GM12878 (cell line): Measurements from ENCODE around the gene MINDY3. TPM values are rescaled to one million over a fixed set of nuclear protein-coding genes. Genes with fewer than 3 reads are reported as not detected.
A peak's percentile ranks its signal among the peaks of the same experiment; 100 is the strongest.

Experiments
- ATAC-seq: fragments of 200-7000 bp; cut with Tn5 transposase; 3 replicates; pipeline ENCODE4 v1.9.1; 2020; ENCODE audit warnings: mild to moderate bottlenecking, moderate library complexity
- BruUV-seq: library from RNA; stranded (reverse); fragments of 400-500 nt; replicated peaks from 2 replicates; lab custom pipeline; 2021; lab: Mats Ljungman, UMichigan
- CTCF ChIA-PET: fragments of 300-600 bp; sonication (Branson Sonifier 250); formaldehyde crosslinking; extraction: SDS; loops from one replicate; lab custom pipeline; 2021; ENCODE audit warnings: inconsistent platforms; lab: Yijun Ruan, JAX
- POLR2A ChIA-PET: fragments of 350-600 bp; formaldehyde crosslinking; extraction: SDS; loops from one replicate; lab custom pipeline; 2021; ENCODE audit warnings: inconsistent platforms; lab: Charles Lee
- RAD21 ChIA-PET: fragments of 300-600 bp; sonication (Branson Sonifier 250); formaldehyde crosslinking; loops from one replicate; lab custom pipeline; 2023; ENCODE audit warnings: antibody characterized with exemption; ENCODE audit not compliant: unreplicated experiment; lab: Charles Lee
- SMC1A ChIA-PET: fragments of 300-600 bp; sonication (Branson Sonifier 250); formaldehyde crosslinking; loops from one replicate; lab custom pipeline; 2023; ENCODE audit not compliant: unreplicated experiment, uncharacterized antibody; lab: Charles Lee
- DNase-seq: peaks from one replicate; pipeline ENCODE4 v3.0.0-alpha.2; 2011; ENCODE audit warnings: low read depth, low spot score
- FAIRE-seq: peaks from 3 replicates; lab custom pipeline; 2011; peaks lifted over from hg19 to GRCh38; lab: Jason Lieb, UNC
- H2AFZ ChIP-seq: 2 replicates; pipeline ENCODE4 v1.6.0; 2011; ENCODE audit warnings: low read depth, low read length, control low read depth; ENCODE audit not compliant: control insufficient read depth
- H3K27ac ChIP-seq: 2 replicates; pipeline ENCODE4 v1.5.1; 2011; ENCODE audit warnings: control low read depth; ENCODE audit not compliant: control insufficient read depth, insufficient read depth
- H3K27me3 ChIP-seq, 2 experiments: replicated peaks in 1 of 2; 2 replicates each; pipeline versions ENCODE4 v1.6.0 to v1.6.1; 2011; ENCODE audit warnings: low read length in 1 of 2; ENCODE audit not compliant: control insufficient read depth in 2 of 2, insufficient read depth in 2 of 2
- H3K36me3 ChIP-seq, 2 experiments: 2 replicates each; pipeline ENCODE4 v1.5.1; 2011; ENCODE audit warnings: low read length in 1 of 2; ENCODE audit not compliant: control insufficient read depth in 2 of 2, insufficient read depth in 2 of 2
- H3K4me1 ChIP-seq: 2 replicates; pipeline ENCODE4 v1.6.1; 2011; ENCODE audit warnings: mild to moderate bottlenecking, low read length, moderate library complexity, mixed read lengths; ENCODE audit not compliant: control insufficient read depth, insufficient read depth
- H3K4me2 ChIP-seq: 2 replicates; pipeline ENCODE4 v1.6.0; 2011; ENCODE audit warnings: control low read depth; ENCODE audit not compliant: control insufficient read depth, insufficient read depth
- H3K4me3 ChIP-seq: fragments of 200-600 bp; sonication (generic); 2 replicates; pipeline ENCODE4 v1.5.1; 2016
- H3K79me2 ChIP-seq: 2 replicates; pipeline ENCODE4 v1.6.0; 2011; ENCODE audit warnings: low read length; ENCODE audit not compliant: control insufficient read depth, insufficient read depth
- H3K9ac ChIP-seq: 2 replicates; pipeline ENCODE4 v1.8.0; 2011; ENCODE audit warnings: low read length, control low read depth, mixed read lengths; ENCODE audit not compliant: control insufficient read depth, insufficient read depth
- H3K9me3 ChIP-seq: replicated peaks from 3 replicates; pipeline ENCODE4 v1.5.1; 2011; ENCODE audit warnings: mild to moderate bottlenecking, low read length; ENCODE audit not compliant: control insufficient read depth, insufficient read depth
- H4K20me1 ChIP-seq: 2 replicates; pipeline ENCODE4 v1.6.0; 2011; ENCODE audit not compliant: control insufficient read depth, insufficient read depth
- ATF2 ChIP-seq: IDR thresholded peaks from 2 replicates; pipeline ENCODE4 v1.6.1; 2012; ENCODE audit warnings: low read length, inconsistent platforms
- CHD4 ChIP-seq: fragments of 200-600 bp; sonication (generic); IDR thresholded peaks from 2 replicates; pipeline ENCODE4 v1.6.1; 2016; ENCODE audit warnings: mild to moderate bottlenecking
- DPF2 ChIP-seq: fragments of 450-650 bp; IDR thresholded peaks from 2 replicates; pipeline ENCODE4 v1.6.1; 2017; ENCODE audit warnings: mild to moderate bottlenecking
- E2F4 ChIP-seq: IDR thresholded peaks from 2 replicates; pipeline ENCODE4 v1.6.1; 2012; ENCODE audit warnings: low read depth, low read length, improper control_type of control experiment
- HCFC1 ChIP-seq: fragments of 150-350 bp; IDR thresholded peaks from 2 replicates; pipeline ENCODE4 v1.6.1; 2014; ENCODE audit warnings: low read length
- LARP7 ChIP-seq: fragments of 450-650 bp; IDR thresholded peaks from 2 replicates; pipeline ENCODE4 v1.6.1; 2017; ENCODE audit warnings: mild to moderate bottlenecking
- NFXL1 ChIP-seq: fragments of 450-650 bp; IDR thresholded peaks from 2 replicates; pipeline ENCODE4 v1.6.1; 2017; ENCODE audit warnings: antibody characterized with exemption, mild to moderate bottlenecking, borderline replicate concordance
- NFYA ChIP-seq: IDR thresholded peaks from 2 replicates; pipeline ENCODE4 v1.6.1; 2011; ENCODE audit warnings: low read depth, mild to moderate bottlenecking, low read length, improper control_type of control experiment, borderline replicate concordance
- PKNOX1 ChIP-seq: fragments of 450-650 bp; IDR thresholded peaks from 2 replicates; pipeline ENCODE4 v1.6.1; 2016; ENCODE audit warnings: mild to moderate bottlenecking
- SKIL ChIP-seq: fragments of 450-650 bp; IDR thresholded peaks from 2 replicates; pipeline ENCODE4 v1.6.1; 2017; ENCODE audit warnings: mild to moderate bottlenecking, low read depth, inconsistent platforms; ENCODE audit not compliant: poor library complexity, severe bottlenecking
- SP1 ChIP-seq: IDR thresholded peaks from one replicate; pipeline ENCODE4 v1.6.1; 2011; ENCODE audit warnings: low read depth, low read length
- ZNF274 ChIP-seq: IDR thresholded peaks from one replicate; pipeline ENCODE4 v1.8.0; 2011; ENCODE audit not compliant: insufficient read length, insufficient read depth
- WGBS: methylation state at CpG from one replicate; pipeline ENCODE4 v1.1.6; 2016; ENCODE audit warnings: low lambda C conversion rate; ENCODE audit not compliant: insufficient replicate concordance, insufficient coverage; ENCODE audit errors: missing lambda C conversion rate; 5-methylcytosine and 5-hydroxymethylcytosine counted together
- in situ Hi-C: fragments of 300-500 bp; cut with MboI; formaldehyde crosslinking; loops from 9 replicates; pipeline ENCODE4 v1.14.3; 2018; ENCODE audit warnings: mixed read lengths
- intact Hi-C: fragments of 100-400 bp; cut with micrococcal nuclease; formaldehyde crosslinking; loops from one replicate; pipeline ENCODE4 v1.14.2; 2022; ENCODE audit not compliant: unreplicated experiment
- polyA plus RNA-seq, 11 experiments: library from polyadenylated mRNA; depleted of rRNA in 4 of 11; unstranded in 6 of 11; stranded (reverse) in 5 of 11; fragments of >200 nt; fragmentation: Nextera tagmentation in 4 of 11; fragmentation: Illumina TruSeq in 1 of 11; extraction: Ambion mirVana in 4 of 11; extraction: Trizol in 1 of 11; gene quantifications; 1 replicate in 1 of 11; 2 replicates in 10 of 11; pipeline versions ENCODE4 v1.2.1 to v1.2.3, GENCODE V29; 2011 to 2016; ENCODE audit warnings: inconsistent platforms in 2 of 11, missing spikeins in 2 of 11, low read depth in 1 of 11
- total RNA-seq, 4 experiments: library from RNA; depleted of rRNA in 3 of 4; stranded (reverse); fragments of >200 nt in 3 of 4; fragmentation: Illumina TruSeq in 1 of 4; extraction: Trizol in 1 of 4; gene quantifications; 2 replicates each; pipeline versions ENCODE4 v1.2.1 to v1.2.3, GENCODE V29; 2013 to 2021

The MINDY3 gene
- total and polyA plus RNA-seq, 10 of the 15 experiments (the other 5 are each of a cell fraction or from before 2014, with no cell fraction given): 12.0 to 23.6 (median 15.7) TPM

GRCh38 chr10:15795036-15795792 is 65.1 kb downstream of the MINDY3 start:
- Histone ChIP-seq H3K27ac (no peak overlapping the region), H3K9me3 (no peaks in the 10 kb centered on the region), H3K79me2 (no peaks in the 10 kb centered on the region), H3K4me3 (no peak overlapping the region), H2AFZ (no peak overlapping the region), H3K9ac (no peak overlapping the region), H4K20me1 (no peaks in the 10 kb centered on the region), H3K27me3 (no peaks in the 10 kb centered on the region), H3K4me1 (no peaks in the 10 kb centered on the region), H3K4me2 (no peak overlapping the region), H3K36me3 (0 out of 4 replicates have a peak, but pooled peaks cover 0 to 3% of the 10 kb centered on the region in 2 experiments)
- ChIA-PET CTCF (interaction anchor here (0.5 to 1.0 kb wide), 2 partner anchors 11 to 13 kb away, joined by 3 read pairs; no protein-coding TSS in a partner anchor), POLR2A (no interaction called here), SMC1A (interaction anchor here (1.7 kb wide), 1 partner anchor 10 kb away, joined by 5 read pairs; no protein-coding TSS in a partner anchor), RAD21 (no interaction called here)
- no TSS peak for BruUV-seq
- FAIRE-seq: no peak
- in situ Hi-C loops: no loop called here
- intact Hi-C loops: no loop called here
- TF ChIP-seq LARP7: no peak
- TF ChIP-seq NFYA: no peak
- TF ChIP-seq SP1: no peak
- no peak for TF ChIP-seq PKNOX1
- no peak for TF ChIP-seq NFXL1
- no peak for TF ChIP-seq E2F4
- no peak for TF ChIP-seq SKIL
- TF ChIP-seq ATF2: no peak
- no peak for TF ChIP-seq CHD4
- no peak for TF ChIP-seq HCFC1
- no peak for TF ChIP-seq ZNF274
- TF ChIP-seq DPF2: no peak
- no peak for DNase-seq
- 8% methylated on average over 7 of the region's 7 CpGs for WGBS
- ATAC-seq: peak; percentile 18; the same call in 1 of the 3 replicates
